Activated naive CD4-positive, alpha-beta T cell treated with anti-CD3 and anti-CD28 coated beads, Interleukin-2, amount 50 U/mL, for 24 hours (primary cell): ENCODE results near the gene CAPN5.
"Not testable (repeated sequence)": the region's sequence is repeated elsewhere in the genome, so short reads cannot be mapped to it uniquely, and the experiment has no call there.

Experiments used
- H3K27ac Mint-ChIP-seq: one replicate; pipeline ENCODE4 v1.8.0; 2021; ENCODE audit warnings: mild to moderate bottlenecking, mixed read lengths
- H3K27me3 Mint-ChIP-seq: one replicate; pipeline ENCODE4 v1.8.0; 2021; ENCODE audit warnings: mixed read lengths
- H3K36me3 Mint-ChIP-seq: one replicate; pipeline ENCODE4 v1.8.0; 2021; ENCODE audit warnings: mixed read lengths
- H3K4me1 Mint-ChIP-seq: one replicate; pipeline ENCODE4 v1.8.0; 2021; ENCODE audit warnings: mixed read lengths
- H3K4me3 Mint-ChIP-seq: one replicate; pipeline ENCODE4 v1.8.0; 2021; ENCODE audit warnings: mild to moderate bottlenecking, mixed read lengths
- H3K9me3 Mint-ChIP-seq: one replicate; pipeline ENCODE4 v1.8.0; 2021; ENCODE audit warnings: mixed read lengths

The CAPN5 gene

GRCh38 chr11:77053217-77054015 lies 13.4 kb upstream of the CAPN5 start:
- H3K27me3 Mint-ChIP-seq = no peaks in the 10 kb centered on the region
- H3K9me3 Mint-ChIP-seq = no peaks in the 10 kb centered on the region
- no peaks in the 10 kb centered on the region for H3K4me1 Mint-ChIP-seq
- no peak overlapping the region for H3K27ac Mint-ChIP-seq
- no peak overlapping the region for H3K4me3 Mint-ChIP-seq
- no peaks in the 10 kb centered on the region for H3K36me3 Mint-ChIP-seq

- Mint-ChIP-seq H3K4me1 (no peaks in the 10 kb centered on the region), H3K4me3 (no peak overlapping the region), H3K27me3 (no peaks in the 10 kb centered on the region), H3K9me3 (no peaks in the 10 kb centered on the region), H3K36me3 (no peaks in the 10 kb centered on the region), H3K27ac (no peak overlapping the region)
Measured at GRCh38 chr11:77054084-77054483, 12.7 kb upstream of the CAPN5 start.

- no peaks in the 10 kb centered on the region for H3K36me3 Mint-ChIP-seq
- H3K4me1 Mint-ChIP-seq = no peaks in the 10 kb centered on the region
Measured at GRCh38 chr11:77055101-77055561, 11.6 kb upstream of the CAPN5 start.

GRCh38 chr11:77055913-77056312 lies 10.9 kb upstream of the CAPN5 start:
- Mint-ChIP-seq H3K9me3 (no peaks in the 10 kb centered on the region), H3K4me3 (no peak overlapping the region), H3K4me1 (no peaks in the 10 kb centered on the region), H3K27ac (no peak overlapping the region), H3K27me3 (no peaks in the 10 kb centered on the region), H3K36me3 (no peaks in the 10 kb centered on the region)

More at GRCh38 chr11:77055101-77055561, 11.6 kb upstream of the CAPN5 start:
- Mint-ChIP-seq H3K27ac (no peak overlapping the region), H3K4me3 (no peak overlapping the region), H3K9me3 (no peaks in the 10 kb centered on the region), H3K27me3 (no peaks in the 10 kb centered on the region)

GRCh38 chr11:77056814-77057402 lies 9.9 kb upstream of the CAPN5 start:
- H3K4me3 Mint-ChIP-seq = no peak overlapping the region
- H3K27ac Mint-ChIP-seq = no peak overlapping the region
- H3K9me3 Mint-ChIP-seq = no peaks in the 10 kb centered on the region
- H3K36me3 Mint-ChIP-seq = no peaks in the 10 kb centered on the region
- H3K27me3 Mint-ChIP-seq = no peaks in the 10 kb centered on the region
- H3K4me1 Mint-ChIP-seq = no peaks in the 10 kb centered on the region

- no peaks in the 10 kb centered on the region for H3K36me3 Mint-ChIP-seq
- no peak overlapping the region for H3K4me3 Mint-ChIP-seq
- no peaks in the 10 kb centered on the region for H3K4me1 Mint-ChIP-seq
- H3K27me3 Mint-ChIP-seq = no peaks in the 10 kb centered on the region
- no peak overlapping the region for H3K27ac Mint-ChIP-seq
- no peaks in the 10 kb centered on the region for H3K9me3 Mint-ChIP-seq
Measured at GRCh38 chr11:77057938-77058474, 8.8 kb upstream of the CAPN5 start.

GRCh38 chr11:77058900-77059299 lies 7.9 kb upstream of the CAPN5 start:
- H3K4me3 Mint-ChIP-seq = no peak overlapping the region
- no peaks in the 10 kb centered on the region for H3K4me1 Mint-ChIP-seq
- no peaks in the 10 kb centered on the region for H3K36me3 Mint-ChIP-seq
- no peaks in the 10 kb centered on the region for H3K9me3 Mint-ChIP-seq
- H3K27me3 Mint-ChIP-seq = no peaks in the 10 kb centered on the region
- H3K27ac Mint-ChIP-seq = no peak overlapping the region

GRCh38 chr11:77059806-77060205 lies 7.0 kb upstream of the CAPN5 start:
- H3K4me3 Mint-ChIP-seq = no peak overlapping the region
- no peaks in the 10 kb centered on the region for H3K27me3 Mint-ChIP-seq
- no peaks in the 10 kb centered on the region for H3K9me3 Mint-ChIP-seq
- no peak overlapping the region for H3K27ac Mint-ChIP-seq
- no peaks in the 10 kb centered on the region for H3K36me3 Mint-ChIP-seq
- H3K4me1 Mint-ChIP-seq = no peaks in the 10 kb centered on the region

- no peaks in the 10 kb centered on the region for H3K27me3 Mint-ChIP-seq
- no peaks in the 10 kb centered on the region for H3K4me1 Mint-ChIP-seq
- no peaks in the 10 kb centered on the region for H3K36me3 Mint-ChIP-seq
- H3K9me3 Mint-ChIP-seq = no peaks in the 10 kb centered on the region
- no peak overlapping the region for H3K27ac Mint-ChIP-seq
- H3K4me3 Mint-ChIP-seq = no peak overlapping the region
Measured at GRCh38 chr11:77060234-77060633, 6.5 kb upstream of the CAPN5 start.

- not testable (repeated sequence) for H3K36me3 Mint-ChIP-seq, H3K4me3 Mint-ChIP-seq, H3K9me3 Mint-ChIP-seq, H3K27me3 Mint-ChIP-seq, H3K4me1 Mint-ChIP-seq
- peak overlapping the region; percentile 24 for H3K27ac Mint-ChIP-seq
Measured at GRCh38 chr11:77061258-77061657, 5.5 kb upstream of the CAPN5 start.

- Mint-ChIP-seq H3K4me3 (no peak overlapping the region), H3K27me3 (no peaks in the 10 kb centered on the region), H3K27ac (no peak overlapping the region), H3K4me1 (peaks cover 12% of the 10 kb centered on the region), H3K9me3 (no peaks in the 10 kb centered on the region), H3K36me3 (no peaks in the 10 kb centered on the region)
Measured at GRCh38 chr11:77062924-77063323, 3.8 kb upstream of the CAPN5 start.

- Mint-ChIP-seq H3K27me3 (no peaks in the 10 kb centered on the region), H3K4me1 (peaks cover 15% of the 10 kb centered on the region), H3K9me3 (no peaks in the 10 kb centered on the region), H3K4me3 (no peak overlapping the region), H3K27ac (no peak overlapping the region), H3K36me3 (no peaks in the 10 kb centered on the region)
Measured at GRCh38 chr11:77063407-77063806, 3.4 kb upstream of the CAPN5 start.

- Mint-ChIP-seq H3K27ac (no peak overlapping the region), H3K27me3 (no peaks in the 10 kb centered on the region), H3K4me3 (no peak overlapping the region), H3K4me1 (peaks cover 17% of the 10 kb centered on the region), H3K36me3 (no peaks in the 10 kb centered on the region), H3K9me3 (no peaks in the 10 kb centered on the region)
Measured at GRCh38 chr11:77063861-77064260, 2.9 kb upstream of the CAPN5 start.

GRCh38 chr11:77064648-77065217 lies 2.0 kb upstream of the CAPN5 start:
- Mint-ChIP-seq H3K9me3 (no peaks in the 10 kb centered on the region), H3K4me3 (peak overlapping the region; percentile 15)

GRCh38 chr11:77065878-77066228 lies 918 bp upstream of the CAPN5 start:
- H3K36me3 Mint-ChIP-seq = no peaks in the 10 kb centered on the region
- H3K9me3 Mint-ChIP-seq = no peaks in the 10 kb centered on the region
- peaks cover 17% of the 10 kb centered on the region for H3K4me1 Mint-ChIP-seq
- peak overlapping the region; percentile 91 for H3K4me3 Mint-ChIP-seq
- no peaks in the 10 kb centered on the region for H3K27me3 Mint-ChIP-seq
- H3K27ac Mint-ChIP-seq = peak overlapping the region; percentile 30

More at GRCh38 chr11:77064648-77065217, 2.0 kb upstream of the CAPN5 start:
- no peak overlapping the region for H3K27ac Mint-ChIP-seq
- H3K27me3 Mint-ChIP-seq = no peaks in the 10 kb centered on the region
- peaks cover 17% of the 10 kb centered on the region for H3K4me1 Mint-ChIP-seq
- H3K36me3 Mint-ChIP-seq = no peaks in the 10 kb centered on the region

GRCh38 chr11:77067861-77068443 lies 1.2 kb downstream of the CAPN5 start:
- no peaks in the 10 kb centered on the region for H3K36me3 Mint-ChIP-seq
- no peaks in the 10 kb centered on the region for H3K9me3 Mint-ChIP-seq
- no peak overlapping the region for H3K27ac Mint-ChIP-seq
- no peaks in the 10 kb centered on the region for H3K27me3 Mint-ChIP-seq
- peak overlapping the region; percentile 43 for H3K4me3 Mint-ChIP-seq
- peaks cover 28% of the 10 kb centered on the region for H3K4me1 Mint-ChIP-seq
